ENCODE results near the gene SPRYD4. TPM values are rescaled to one million over a fixed set of nuclear protein-coding genes. Genes with fewer than 3 reads are reported as not detected.

SPRYD4 gene
- 1.00 and 1.2 TPM in 2 replicates for total RNA-seq

GRCh38 chr12:56468216-56469006, at the start of gene SPRYD4:
Gene SPRYD4, plus strand, starts transcription at chr12:56468578. Its CDS starts 14 bp downstream, at chr12:56468592.

GRCh38 chr12:56448860-56449621, 19.3 kb upstream of the SPRYD4 start, which contains the start of gene TIMELESS:
Gene TIMELESS, minus strand, starts transcription at chr12:56449426. Its CDS starts 15,256 bp downstream, at chr12:56434170.

DNA sequence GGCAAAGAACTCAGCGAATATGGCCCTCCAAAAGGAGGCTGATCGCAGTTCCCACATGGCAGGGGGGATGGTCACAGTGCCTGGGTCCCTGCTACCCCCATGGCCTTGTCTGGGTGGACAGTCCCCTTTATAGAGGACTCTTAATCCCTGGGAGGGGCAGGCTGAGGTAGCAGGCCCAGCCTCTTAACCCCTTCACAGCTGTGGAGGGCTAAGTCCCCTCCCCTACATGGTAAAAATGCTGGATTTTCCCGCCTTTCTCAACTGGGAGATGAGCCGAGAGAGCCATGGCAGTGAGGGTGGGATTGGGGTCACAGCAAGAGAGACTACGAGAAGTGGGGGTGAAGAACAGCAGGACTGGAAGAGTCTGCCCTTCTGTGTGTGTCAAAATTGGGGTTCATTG, 13.8 kb upstream of the SPRYD4 start, which contains the start of gene MIP:
Gene MIP, minus strand, starts transcription at position 101 of the 400 bp plus-strand sequence. Its CDS starts 44 bp downstream, at position 57.

GRCh38 chr12:56488041-56488955, 19.9 kb downstream of the SPRYD4 start, which contains the start of gene GLS2:
Gene GLS2, minus strand, starts transcription at chr12:56488161. Its CDS starts 43 bp downstream, at chr12:56488118.

DNA sequence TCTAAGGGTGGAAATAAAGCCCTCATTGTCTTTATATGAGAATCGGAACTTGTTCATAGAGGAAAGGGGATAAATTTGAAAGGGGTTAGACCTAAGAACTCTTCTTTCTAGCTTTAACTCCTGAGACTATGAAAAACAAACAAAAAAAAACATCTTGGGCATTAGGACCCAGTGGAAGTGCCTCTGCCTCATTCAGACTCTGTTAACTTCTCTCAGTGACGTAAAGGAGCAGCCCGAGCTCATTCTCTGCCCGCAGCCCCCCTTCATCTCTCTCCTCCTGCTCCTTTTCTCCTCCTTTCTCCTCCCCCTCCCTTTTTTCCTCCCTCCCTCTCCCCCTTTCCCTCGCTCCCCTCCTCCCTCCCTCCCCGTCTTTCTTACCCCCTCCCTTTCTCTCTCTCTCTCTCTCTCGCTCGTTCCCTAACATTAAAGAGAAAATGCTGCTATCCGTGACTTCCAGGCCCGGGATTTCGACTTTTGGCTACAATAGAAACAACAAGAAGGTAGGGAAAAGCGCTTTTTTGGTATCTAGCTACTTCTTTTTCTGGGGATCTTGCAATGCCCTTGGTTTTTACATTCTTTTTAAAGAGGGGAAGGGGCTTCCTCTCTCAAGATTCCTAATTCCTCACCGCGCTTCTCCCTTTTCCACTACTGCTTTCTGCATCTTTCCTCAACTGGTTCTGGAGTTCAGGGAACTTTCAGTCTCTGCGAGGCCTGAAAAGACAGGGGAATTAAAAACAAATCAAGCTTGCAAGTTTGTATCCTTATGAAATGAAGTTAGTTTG, 53.4 kb downstream of the SPRYD4 start, which contains the start of gene RBMS2:
Gene RBMS2, plus strand, starts transcription at position 231 of the 782 bp plus-strand sequence. Its CDS starts 204 bp downstream, at position 435.

Other genes with a start within 250 kb of the SPRYD4 start
- gene RNF41, start 246.7 kb upstream of the SPRYD4 start, total RNA-seq, result 165 and 169 TPM in 2 replicates
- 21.9 and 22.6 TPM in 2 replicates for gene NABP2, start 244.2 kb upstream of the SPRYD4 start, total RNA-seq
- gene SLC39A5, start 238.5 kb upstream of the SPRYD4 start, total RNA-seq, result under 0.01 TPM in 2 replicates
- 9.7 and 12.2 TPM in 2 replicates for gene ANKRD52, start 210.2 kb upstream of the SPRYD4 start, total RNA-seq
- 6.4 and 8.0 TPM in 2 replicates for gene COQ10A, start 201.6 kb upstream of the SPRYD4 start, total RNA-seq
- gene CS, start 168.2 kb upstream of the SPRYD4 start, total RNA-seq, result 52.1 and 61.7 TPM in 2 replicates
- gene CNPY2, start 152.6 kb upstream of the SPRYD4 start, total RNA-seq, result 85.5 and 104 TPM in 2 replicates
- 17.8 and 24.4 TPM in 2 replicates for gene PAN2, start 134.6 kb upstream of the SPRYD4 start, total RNA-seq
- not detected in 2 replicates for gene IL23A, start 129.7 kb upstream of the SPRYD4 start, total RNA-seq
- 289 and 326 TPM in 2 replicates for gene STAT2, start 108.5 kb upstream of the SPRYD4 start, total RNA-seq
- gene APOF, start 105.7 kb upstream of the SPRYD4 start, total RNA-seq, result not detected in 2 replicates
- gene TIMELESS, start 19.2 kb upstream of the SPRYD4 start, total RNA-seq, result 2.1 and 3.6 TPM in 2 replicates
- not detected in 2 replicates for gene MIP, start 13.9 kb upstream of the SPRYD4 start, total RNA-seq
- gene GLS2, start 19.6 kb downstream of the SPRYD4 start, total RNA-seq, result 0.09 TPM in 1 of 2 replicates, not detected in the other
- 10.2 and 10.5 TPM in 2 replicates for gene RBMS2, start 53.2 kb downstream of the SPRYD4 start, total RNA-seq
- 12.4 and 16.0 TPM in 2 replicates for gene BAZ2A, start 161.7 kb downstream of the SPRYD4 start, total RNA-seq
- 504 and 507 TPM in 2 replicates for gene ATP5F1B, start 177.4 kb downstream of the SPRYD4 start, total RNA-seq
- gene PTGES3, start 219.7 kb downstream of the SPRYD4 start, total RNA-seq, result 33.1 and 48.4 TPM in 2 replicates

Measured in smooth muscle cell of bladder (primary cell).